AG09309 (cell line): ENCODE data around the gene OTP.
"Not testable (repeated sequence)": the region's sequence is repeated elsewhere in the genome, so short reads cannot be mapped to it uniquely, and the experiment has no call there.

ENCODE experiments used
- DNase-seq: peaks from one replicate; pipeline ENCODE4 v3.0.0-alpha.2; 2010; ENCODE audit warnings: low read depth
- H3K4me3 ChIP-seq: 2 replicates; pipeline ENCODE4 v1.5.1; 2011; ENCODE audit warnings: mild to moderate bottlenecking, low read depth, low read length, moderate library complexity; ENCODE audit not compliant: control insufficient read depth
- TF ChIP-seq, protein P1 (sequence below): IDR thresholded peaks from 2 replicates; pipeline ENCODE4 v1.5.1; 2011; ENCODE audit warnings: mild to moderate bottlenecking, low read depth, low read length, inconsistent platforms; ENCODE audit not compliant: insufficient read depth, control insufficient read depth; ENCODE audit errors: missing control alignments

OTP gene

DNA sequence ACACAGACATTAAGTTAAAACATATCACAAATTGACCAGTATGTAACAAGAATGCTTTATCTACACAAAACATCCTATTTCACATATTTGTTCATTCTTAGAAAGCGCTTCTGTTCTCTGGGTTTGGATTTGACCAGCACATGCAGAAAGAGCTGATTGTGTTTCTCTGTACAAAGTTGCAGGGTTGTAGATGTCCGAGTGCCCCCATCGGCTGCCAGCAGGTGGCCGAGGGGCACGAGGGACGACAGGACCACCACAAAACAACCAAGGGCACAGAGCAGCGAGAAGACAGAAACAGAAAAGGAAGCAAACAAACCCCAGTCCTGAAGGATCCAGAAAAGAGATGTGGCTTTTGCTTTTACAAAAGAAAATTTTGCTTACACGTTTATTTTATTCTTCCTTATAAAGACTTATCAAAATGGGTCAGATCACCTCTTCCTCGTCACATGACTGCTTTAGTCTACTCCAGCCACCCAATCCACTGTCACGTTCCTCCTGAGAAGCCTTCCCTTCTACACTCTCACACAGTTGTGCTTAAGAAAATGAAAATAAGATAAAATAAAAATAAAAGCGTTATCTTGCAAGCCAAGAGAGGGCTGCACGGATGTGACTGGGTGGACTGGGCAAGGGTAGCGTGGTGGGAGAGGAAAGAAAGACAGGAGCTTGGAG, 9.5 kb downstream of the OTP start:
- TF ChIP-seq, protein P1, sequence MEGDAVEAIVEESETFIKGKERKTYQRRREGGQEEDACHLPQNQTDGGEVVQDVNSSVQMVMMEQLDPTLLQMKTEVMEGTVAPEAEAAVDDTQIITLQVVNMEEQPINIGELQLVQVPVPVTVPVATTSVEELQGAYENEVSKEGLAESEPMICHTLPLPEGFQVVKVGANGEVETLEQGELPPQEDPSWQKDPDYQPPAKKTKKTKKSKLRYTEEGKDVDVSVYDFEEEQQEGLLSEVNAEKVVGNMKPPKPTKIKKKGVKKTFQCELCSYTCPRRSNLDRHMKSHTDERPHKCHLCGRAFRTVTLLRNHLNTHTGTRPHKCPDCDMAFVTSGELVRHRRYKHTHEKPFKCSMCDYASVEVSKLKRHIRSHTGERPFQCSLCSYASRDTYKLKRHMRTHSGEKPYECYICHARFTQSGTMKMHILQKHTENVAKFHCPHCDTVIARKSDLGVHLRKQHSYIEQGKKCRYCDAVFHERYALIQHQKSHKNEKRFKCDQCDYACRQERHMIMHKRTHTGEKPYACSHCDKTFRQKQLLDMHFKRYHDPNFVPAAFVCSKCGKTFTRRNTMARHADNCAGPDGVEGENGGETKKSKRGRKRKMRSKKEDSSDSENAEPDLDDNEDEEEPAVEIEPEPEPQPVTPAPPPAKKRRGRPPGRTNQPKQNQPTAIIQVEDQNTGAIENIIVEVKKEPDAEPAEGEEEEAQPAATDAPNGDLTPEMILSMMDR: no peak
- DNase-seq: no peak
- no peak overlapping the region for H3K4me3 ChIP-seq

DNA sequence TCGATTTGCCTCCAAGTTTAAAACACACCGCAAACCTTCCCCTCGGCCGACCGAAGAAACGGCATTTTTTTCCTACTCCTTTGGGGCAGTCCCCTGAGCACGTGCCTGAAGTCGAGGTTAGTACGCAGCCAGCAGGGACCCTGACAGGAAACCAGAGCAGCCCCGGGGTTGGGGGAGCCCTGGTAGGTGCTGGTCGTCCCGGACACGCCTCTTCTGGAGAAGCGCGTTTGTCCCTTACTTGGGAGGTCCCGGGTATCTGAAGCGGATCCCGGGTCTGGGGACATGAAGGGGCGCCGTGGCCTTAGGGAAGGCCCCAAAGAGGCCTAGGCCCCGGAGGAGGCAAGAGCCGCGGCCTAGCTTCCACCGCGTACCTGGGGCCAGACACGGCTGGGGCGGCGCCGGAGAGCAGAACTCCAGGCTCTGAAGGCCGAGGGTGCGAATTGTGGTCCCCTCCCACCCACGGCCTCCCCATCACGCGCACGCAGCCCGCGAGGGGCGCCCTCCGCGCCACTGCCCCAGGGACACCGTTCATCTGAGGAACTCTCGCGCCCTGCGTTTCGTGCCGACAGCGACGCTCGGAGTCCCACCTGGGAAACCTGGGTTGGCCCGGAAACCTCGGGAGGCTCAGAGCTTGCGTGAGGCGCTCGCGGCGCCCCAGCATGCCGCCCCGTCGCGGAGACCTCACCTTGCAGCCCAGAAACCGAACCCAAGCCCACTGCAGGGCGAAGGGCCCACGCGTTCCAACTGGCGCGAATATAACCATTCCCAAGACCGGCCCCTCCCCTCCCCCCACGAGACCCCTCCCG, 10.4 kb downstream of the OTP start:
- H3K4me3 ChIP-seq: no peak overlapping the region
- DNase-seq: no peak
- TF ChIP-seq, protein P1: no peak

DNA sequence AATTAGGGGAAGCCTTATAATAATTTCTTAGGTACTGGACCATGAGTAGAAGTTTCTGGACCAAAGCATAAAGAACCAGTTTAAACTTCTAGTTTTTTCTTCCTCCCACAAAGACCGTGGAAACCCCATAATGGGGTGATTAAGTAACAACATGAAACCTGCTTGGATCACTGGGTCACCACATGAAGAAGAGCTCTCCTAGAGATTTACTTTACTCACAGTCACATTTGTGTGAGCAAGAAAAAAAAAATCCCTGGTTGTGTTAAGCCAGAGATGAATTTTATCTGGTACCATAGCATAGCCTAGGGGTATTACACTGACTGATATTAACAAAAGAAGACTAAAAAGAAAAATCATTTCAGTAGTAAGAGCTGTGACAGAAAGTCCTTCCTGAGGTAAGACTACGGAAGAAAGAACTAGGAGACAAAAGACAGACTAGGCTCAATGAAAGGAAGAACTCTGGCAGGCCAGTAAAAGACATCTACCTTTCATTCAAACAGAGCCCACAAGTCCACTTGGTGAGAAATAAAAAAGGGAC, 15.2 kb downstream of the OTP start:
- TF ChIP-seq, protein P1: no peak
- DNase-seq: no peak

DNA sequence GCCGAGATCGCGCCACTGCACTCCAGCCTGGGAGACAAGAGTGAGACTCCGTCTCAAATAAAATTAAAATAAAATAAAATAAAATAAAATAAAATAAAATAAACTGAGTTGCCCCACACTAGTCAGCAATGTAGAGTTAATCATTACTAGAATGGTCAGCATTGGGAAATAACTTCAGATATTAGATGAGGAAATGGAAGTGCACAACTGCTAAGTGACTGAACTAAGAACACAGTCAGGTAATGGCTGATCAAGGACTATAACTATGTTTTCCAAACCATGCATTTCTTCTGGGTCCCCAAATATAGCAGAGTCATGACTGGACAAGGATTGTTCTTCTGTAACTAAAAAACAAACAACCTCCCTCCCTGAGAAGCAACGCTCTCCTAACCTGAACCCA, 17.1 kb downstream of the OTP start:
- DNase-seq: no peak
- H3K4me3 ChIP-seq: no peak overlapping the region
- TF ChIP-seq, protein P1: no peak

More for the DNA sequence above, 15.2 kb downstream of the OTP start:
- no peak overlapping the region for H3K4me3 ChIP-seq

DNA sequence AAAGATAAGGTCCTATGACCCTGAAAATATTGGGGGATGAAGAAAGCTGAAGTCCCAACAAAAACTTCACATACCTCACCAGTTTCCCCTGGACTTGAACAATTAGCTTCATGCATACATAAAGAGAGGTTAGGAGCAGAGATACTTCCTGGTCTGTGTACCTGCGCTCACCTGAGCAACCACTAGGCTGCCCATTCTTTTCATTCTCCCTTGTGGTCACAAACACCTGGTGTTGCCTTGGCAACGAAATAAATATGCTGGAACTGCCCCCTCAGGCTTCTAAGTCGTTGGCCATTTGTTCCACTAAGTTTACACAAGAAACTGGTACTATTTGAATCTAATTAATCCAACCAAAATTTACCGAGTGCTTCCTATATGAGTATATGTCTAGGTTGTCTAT, 18.1 kb downstream of the OTP start:
- DNase-seq: no peak
- H3K4me3 ChIP-seq: no peak overlapping the region
- TF ChIP-seq, protein P1: no peak

DNA sequence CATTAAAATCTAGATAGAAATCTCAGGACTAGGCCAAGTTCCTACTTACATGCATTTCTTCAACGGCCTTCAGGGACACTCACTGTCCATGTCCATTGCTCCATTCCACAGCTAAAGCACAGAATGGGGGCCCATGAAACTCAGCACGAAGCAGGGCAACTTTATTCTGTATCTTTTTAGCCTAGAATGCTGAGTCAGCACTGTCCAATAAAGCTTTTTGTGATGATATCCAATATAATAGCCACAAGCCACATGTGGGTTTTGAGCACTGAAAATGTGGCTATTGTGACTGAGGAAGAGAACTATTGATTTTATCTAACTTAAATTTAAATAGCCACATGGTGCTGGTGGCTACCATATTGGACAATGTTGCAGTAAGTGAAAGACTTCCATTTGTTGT, 21.6 kb downstream of the OTP start:
- H3K4me3 ChIP-seq: no peak overlapping the region
- TF ChIP-seq, protein P1: no peak
- DNase-seq: no peak

DNA sequence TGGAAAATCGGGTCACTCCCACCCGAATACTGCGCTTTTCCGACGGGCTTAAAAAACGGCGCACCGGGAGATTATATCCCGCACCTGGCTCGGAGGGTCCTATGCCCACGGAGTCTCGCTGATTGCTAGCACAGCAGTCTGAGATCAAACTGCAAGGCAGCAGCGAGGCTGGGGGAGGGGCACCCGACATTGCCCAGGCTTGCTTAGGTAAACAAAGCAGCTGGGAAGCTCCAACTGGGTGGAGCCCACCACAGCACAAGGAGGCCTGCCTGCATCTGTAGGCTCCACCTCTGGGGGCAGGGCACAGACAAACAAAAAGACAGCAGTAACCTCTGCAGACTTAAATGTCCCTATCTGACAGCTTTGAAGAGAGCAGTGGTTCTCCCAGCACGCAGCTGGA, 29.6 kb downstream of the OTP start:
- not testable (repeated sequence) for DNase-seq, H3K4me3 ChIP-seq
